Tibial nerve (tissue), 3 donors: ENCODE data around the gene GPR35.

Experiments
- CTCF ChIP-seq, 5 experiments: fragments of 200-600 bp in 3 of 5; fragments of 450-650 bp in 2 of 5; sonication (generic) in 3 of 5; IDR thresholded peaks; one replicate each; pipeline ENCODE4 v1.5.1; 2016 to 2019; ENCODE audit warnings: antibody characterized with exemption in 5 of 5, mild to moderate bottlenecking in 3 of 5, moderate library complexity in 2 of 5
- POLR2A ChIP-seq, 2 donors: fragments of 450-650 bp; IDR thresholded peaks; one replicate each; pipeline ENCODE4 v1.6.1; 2017; ENCODE audit warnings: antibody characterized with exemption in 2 of 2, mild to moderate bottlenecking in 2 of 2, moderate library complexity in 2 of 2

- TF ChIP-seq POLR2A (IDR thresholded peaks at IDR 0.05) (no peak), CTCF (IDR thresholded peaks at IDR 0.05) (no peak)
Observed at GRCh38 chr2:240603846-240604245, 21.4 kb upstream of the GPR35 start.
